Fibroblast of upper back skin (primary cell): Measurements from ENCODE around the gene ERBB4.
A peak's percentile ranks its signal among the peaks of the same experiment; 100 is the strongest.

Experiments
- DNase-seq: peaks from one replicate; pipeline ENCODE4 v3.0.0-alpha.2; 2013

ERBB4 gene

DNA sequence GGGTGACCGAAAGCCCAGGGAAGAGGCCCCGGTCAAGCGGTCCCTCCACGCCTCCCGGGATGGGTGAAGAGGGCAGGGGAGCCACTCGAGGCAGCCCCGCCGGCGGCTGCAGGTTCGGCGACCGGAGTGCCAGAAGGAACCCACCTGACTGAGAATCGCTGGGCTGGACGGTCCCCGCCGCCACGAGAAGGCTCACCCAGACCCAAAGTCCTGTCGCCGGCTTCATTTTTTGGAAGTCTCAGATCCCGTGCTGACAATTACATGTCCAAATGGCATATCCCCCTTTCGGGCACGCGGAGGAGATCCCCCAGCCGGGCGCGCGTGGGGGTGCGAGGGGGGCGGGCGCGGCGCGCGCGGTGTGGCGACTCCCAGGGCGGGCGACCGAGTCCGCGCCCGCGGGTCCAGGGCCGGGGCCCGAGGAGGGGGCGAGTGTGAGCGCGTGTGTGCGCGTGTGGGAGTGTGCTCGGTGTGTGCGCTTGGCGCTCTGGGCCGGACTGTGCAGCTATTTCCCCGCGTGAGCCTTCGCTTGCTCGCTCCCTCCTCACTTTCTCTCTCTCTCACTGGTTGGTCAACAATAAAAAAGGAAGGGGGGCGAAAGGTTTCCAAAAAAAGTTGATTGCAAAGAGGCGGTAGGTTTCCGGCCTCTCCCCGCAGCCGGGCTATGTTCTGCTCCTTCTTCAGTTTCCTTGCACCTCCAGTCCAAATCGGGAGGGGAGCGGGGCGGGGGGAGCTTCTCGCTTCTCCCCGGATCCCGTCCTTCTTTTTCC, at the start of gene ERBB4:
Gene ERBB4 (minus strand): TSS at position 498 of the 767 bp plus-strand sequence. CDS start 272 bp downstream, at position 226.
- DNase-seq = no peak

DNA sequence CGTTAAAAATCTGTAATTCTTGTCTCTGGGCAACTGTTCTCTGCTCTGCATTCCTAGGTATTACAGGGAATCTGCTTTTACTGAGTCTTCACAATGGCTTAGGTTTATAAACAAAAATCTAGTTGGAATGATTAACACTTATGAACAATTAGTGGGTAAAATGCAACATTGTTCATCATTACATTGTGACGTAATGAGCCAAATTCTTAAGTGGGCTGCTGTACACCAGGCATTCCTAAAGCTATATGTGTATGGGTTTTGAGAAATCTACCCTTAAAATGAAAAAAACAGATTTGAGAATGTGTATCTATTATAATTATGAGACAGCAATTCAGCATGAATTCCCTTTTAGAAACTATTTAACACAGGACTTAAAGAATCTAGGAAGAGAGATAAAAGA, 41.5 kb upstream of the ERBB4 start:
- no peak for DNase-seq

DNA sequence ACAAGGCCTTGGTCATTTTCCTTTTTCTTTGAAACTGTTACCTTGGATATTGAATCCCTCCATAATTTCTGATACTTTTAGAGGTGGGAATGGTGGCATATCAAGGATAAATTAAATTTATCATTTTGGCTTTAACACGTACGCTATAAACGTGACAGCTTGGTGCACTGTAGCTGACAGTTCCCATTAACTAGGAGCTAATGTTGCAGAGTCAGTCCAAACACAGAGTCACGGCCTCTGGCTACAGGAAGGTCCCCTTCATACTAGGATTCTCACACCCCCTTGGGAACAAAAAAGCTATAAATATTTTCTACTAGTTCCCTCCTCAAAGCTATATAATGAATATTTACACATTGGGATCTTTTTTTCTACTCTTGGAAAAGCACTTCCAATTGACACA, 17.7 kb upstream of the ERBB4 start:
- DNase-seq = no peak

DNA sequence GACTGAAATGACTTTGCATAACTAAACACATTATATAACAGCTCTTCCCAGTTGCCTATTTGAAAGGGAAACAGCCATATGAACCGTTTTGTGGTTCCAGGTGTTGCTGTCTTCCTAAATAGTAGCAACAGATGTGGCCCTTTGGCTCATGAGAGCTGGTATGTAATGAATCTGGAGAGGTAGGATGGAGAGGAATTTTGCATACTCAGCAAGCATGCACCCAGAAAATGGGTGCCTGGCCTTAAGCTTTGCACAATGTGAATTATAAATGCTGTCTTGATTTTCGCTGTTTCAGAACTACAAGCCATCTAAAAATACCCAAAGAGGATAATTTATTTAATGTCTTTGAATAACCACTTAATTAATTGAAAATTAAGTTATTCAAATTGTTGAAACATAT, 15.6 kb upstream of the ERBB4 start:
- no peak for DNase-seq

DNA sequence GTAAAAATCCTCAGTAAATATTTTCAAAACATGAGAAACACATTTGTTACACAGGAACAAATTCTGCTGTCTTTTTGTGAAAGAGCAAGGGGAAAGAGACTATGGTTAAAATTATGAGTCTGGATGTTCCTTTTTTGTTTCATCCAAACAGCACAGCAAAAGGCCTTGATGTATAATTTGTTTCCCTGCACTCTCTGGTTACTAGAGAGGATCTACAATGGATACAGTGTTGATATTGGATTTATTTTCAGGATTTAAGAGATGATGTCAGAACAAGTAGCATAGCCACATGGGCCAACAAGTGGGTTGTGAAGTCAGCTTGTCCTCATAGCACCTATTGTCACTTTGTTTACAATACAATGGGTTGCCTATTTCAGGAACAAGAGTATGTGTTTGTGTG, 11.3 kb upstream of the ERBB4 start:
- no peak for DNase-seq

DNA sequence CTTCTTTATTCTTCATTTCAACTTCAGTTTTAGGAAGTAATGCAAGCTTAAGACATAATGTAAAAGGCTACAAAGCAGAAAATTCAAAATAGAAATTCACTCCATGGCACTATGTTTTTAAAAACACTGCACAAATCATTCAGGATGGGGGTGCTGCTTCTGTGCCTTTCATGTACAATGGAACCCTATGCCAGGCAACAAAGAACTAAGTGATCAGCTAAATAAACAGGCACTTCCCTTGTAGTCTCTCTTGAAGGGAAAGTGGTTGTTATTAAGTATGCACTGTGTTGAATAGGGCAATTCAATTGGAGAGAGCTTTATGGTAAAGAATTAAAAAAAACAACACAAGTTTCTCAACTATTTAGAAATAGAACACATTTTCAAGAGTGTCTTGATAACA, 10.9 kb upstream of the ERBB4 start:
- no peak for DNase-seq

DNA sequence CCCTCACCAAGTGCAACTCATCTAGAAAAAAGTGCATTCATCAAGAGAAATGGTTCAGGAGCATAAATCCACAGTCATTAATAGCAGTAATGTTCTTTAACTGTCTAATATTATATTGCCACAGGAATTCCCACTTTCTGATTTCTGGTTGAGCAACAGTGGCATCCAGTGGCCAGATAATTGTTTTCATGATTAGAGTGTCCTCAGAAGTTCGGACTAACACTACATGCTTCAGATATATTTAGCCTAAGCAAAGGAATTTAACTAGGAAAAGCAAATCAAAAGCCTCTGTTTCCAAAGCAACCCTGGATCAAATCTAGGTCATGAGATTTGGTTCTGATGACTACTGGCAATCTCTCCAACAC, 9.8 kb upstream of the ERBB4 start:
- peak; percentile 27 for DNase-seq

DNA sequence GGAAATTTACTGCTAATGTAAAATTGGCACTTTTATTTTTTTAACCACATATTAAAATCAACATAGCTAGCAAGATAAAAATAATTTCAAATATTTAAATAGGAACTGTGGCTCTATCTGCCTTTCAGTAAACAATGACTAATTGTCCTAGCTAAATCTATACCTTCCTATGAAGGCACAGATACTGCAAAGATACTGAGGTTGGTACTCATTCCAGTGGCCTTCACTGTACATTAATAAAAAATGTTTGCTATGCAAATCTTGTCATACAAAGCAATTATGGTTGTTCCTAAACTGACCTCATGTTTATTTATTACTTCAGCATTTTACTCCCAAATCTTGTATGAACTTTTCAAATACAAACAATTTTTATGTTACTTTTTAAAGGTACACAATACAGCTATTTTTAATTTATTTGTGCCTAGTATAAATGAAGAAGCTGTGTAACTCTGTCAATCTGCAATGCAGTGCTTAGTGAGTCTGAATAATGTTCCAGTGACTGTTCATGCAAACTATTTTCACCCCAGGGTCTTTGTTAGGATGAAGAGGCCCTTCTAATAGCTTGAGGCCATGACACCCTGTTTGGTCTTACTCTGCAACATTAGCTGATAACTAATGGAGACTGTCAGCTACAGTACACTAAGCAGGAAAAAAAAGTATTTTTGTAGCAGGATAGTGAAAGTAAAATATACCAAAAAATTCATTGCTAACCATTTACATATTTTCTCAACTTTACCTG, 9.3 kb upstream of the ERBB4 start:
- DNase-seq = no peak

DNA sequence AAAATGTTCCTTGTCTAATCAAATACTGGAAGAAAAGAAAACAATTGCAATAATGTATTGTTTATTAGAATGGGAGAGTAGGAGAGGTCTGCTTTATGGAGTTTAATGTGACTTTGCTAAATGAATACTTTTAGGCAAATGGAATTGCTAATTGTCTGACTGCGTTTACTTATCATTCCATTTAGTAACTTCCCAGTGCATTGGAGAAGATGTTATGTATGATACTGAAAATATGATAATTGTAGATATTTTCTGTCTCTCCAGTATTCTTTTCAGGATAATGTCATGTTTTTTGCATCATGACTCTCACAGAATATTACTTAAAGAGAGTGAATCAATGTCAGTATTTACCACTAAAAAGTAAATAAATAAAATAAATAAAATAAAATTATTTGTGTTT, 8.1 kb upstream of the ERBB4 start:
- DNase-seq = no peak

DNA sequence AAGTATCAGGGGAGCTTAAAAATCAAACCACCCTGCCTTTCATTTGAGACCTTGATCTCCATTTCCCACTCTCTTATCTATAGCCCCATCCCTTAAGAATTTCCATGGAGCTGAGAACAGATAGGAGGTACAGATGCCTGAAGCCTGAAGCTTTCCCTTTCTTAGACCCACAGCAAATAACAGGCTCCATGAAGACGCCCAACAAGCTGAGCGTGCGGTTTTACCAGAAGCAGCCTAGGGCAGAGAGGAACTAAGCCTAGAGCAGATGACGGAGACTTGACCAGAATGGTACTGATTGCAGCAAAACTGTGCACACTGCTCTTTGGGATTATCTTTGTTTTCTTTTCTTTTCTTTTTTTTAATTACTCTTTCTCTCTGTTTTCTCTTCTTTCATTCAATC, 1.7 kb upstream of the ERBB4 start:
- no peak for DNase-seq

DNA sequence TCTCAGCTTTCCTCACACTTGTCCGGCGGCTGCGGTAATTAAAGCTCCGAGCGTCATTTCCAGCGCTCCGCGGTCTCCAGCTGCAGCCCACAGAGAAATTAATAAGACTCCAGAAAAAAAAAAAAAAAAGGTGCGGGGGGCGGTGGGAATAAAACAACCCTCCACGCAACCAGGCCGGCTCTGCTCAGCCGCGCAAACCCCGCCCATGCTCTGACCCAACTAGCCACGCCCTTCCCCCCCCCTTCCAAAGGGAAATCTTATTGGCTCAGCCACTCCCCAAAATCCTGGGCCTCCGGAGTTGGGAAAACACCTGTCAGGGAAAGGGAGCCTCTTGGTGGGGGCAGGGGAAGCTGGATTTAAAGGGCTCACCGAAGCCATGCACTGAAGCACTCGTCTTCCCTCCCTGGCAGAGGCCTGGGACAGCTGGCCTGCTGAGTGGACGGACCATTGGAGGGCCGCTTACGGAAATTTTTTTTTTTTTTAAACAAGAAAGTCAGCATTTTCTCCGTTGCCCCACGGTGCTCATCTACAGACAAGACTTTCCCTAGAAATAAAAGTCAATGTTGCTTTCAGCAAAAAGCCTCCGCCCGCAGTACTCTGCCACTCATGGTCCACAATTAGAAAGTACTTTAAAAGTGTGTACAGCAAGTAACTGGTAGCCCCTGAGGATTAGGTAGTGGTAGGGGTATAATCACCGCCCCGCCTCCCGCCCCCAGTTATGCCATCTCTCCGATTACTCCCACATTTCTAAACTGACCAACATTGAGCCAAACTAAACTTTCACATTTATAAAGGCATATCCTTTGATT, 674 bp upstream of the ERBB4 start:
- DNase-seq = no peak

DNA sequence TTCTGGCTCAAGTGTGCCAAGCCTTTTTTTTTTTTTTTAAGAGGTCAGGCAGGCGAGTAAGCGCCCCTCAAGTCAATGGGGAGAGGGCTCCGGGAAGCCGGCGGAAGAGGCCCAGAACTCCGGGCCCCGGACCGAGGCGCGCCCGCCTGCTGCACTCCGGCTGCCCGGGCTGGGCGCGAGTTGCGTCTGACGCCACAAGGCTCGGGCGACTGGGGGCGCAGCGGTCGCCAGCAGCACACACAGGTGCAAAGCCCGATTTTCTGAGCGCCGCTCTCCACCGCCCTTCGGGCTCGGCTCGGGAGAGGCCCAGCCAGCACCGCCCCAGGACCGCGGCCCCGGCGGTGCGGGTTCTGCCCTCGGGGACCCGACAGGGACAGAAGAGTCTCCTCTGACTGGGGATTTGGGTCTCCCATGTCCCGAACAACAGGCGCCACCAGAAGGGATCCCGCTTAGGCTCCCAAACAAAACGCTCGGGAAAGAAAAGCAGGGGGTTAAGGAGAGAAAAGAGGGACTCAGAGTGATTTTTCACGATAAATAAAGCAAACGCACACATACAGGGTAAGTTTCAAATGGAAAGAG, 787 bp downstream of the ERBB4 start:
- DNase-seq = no peak

DNA sequence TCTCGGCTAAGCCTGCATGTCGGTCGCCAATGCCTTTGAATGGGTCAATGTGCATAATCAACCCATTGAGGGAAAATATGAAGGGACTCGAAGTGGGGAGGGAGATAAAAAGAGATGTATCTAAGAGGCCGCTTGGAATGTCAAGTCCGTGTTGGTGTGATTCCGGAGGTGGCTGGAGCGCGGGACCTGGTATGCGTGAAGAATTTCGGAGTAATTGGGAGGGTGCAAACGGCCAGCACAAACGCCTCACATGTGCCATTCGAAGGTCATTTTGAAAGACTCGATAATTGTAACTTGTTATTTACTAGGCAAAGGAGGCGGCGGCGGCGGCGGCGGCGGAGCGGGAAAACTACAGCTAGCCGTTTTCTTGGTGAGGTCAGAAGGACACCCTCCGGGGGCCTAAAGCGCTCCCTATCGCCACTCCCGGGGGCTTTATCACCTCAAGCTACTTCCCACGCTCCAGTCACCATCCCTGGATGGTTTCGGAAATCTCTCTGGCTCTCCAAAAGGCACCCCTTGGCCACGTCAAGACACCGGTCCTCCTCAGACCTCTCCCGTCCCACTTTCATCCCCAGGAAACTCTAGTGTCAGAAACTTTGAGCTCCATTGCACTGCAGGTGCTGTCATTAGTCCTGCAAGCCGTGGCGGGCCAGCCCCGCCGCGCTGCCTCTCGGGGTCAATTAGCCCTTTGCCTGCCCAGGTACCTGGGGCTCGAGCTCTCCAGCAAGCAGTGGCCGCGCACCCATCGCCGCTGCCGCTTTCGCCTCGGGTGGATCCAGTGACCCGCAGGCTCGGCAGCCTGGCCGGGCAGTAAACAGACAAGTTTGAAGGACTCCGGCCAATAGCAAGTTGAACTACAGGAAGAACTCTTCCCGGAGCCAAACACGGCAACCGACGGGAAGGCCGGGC, 1.5 kb downstream of the ERBB4 start:
- DNase-seq = no peak

DNA sequence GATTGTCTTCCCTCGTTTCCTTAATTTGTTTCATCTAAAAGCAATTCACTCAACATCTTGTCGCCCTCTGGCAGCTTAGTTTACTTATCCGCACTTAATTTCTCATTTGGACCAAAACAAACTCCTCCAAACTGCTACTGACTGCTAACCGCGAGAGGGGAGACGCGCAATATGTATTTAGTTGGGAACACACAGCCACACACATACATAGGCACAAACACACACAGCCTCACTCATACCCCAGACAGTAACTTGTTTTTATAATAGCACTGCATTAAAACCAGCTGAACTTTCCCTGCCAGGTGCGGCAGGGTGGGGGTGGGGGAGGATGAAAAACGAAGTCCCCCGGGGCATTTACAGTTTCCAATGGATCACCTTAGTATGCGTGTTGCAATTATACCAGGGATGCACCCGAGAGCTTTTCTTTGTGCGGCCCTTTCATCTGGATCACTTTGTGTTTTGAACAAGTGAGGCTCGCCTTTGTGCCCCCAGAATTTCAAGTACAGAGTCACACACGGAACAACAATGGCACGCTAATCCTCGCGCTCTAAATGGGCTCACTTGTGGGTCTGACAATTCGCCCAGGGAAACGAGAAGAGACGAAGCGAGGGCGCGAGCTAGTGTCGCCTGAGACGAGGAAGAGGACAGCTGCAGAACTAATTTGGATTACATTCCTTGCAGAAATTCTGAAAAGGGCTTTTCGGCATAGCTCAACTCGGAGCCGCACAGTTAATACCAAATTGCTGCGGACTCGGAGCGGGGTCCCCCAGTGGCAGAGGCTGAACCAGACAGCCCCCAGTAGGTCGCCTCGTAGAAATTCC, 2.4 kb downstream of the ERBB4 start:
- DNase-seq = no peak

DNA sequence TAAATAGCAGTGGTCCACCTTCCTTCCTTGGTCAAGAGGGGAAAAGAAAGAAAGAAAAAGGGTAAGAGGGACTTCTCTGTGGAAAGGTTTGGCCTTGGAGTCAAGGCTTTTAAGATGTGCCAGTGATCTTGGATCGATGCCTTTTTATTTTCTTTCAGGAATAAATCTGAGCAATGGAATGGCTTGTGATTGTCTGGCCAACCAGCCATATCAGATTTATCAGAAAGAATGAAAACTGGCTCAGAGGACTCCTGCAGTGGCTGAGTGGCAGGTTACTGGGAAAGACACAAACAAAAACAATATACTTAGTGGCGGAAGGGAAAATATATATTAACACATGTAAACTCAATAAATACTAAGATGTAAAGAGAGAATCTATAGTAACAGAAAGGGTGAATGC, 4.3 kb downstream of the ERBB4 start:
- no peak for DNase-seq

DNA sequence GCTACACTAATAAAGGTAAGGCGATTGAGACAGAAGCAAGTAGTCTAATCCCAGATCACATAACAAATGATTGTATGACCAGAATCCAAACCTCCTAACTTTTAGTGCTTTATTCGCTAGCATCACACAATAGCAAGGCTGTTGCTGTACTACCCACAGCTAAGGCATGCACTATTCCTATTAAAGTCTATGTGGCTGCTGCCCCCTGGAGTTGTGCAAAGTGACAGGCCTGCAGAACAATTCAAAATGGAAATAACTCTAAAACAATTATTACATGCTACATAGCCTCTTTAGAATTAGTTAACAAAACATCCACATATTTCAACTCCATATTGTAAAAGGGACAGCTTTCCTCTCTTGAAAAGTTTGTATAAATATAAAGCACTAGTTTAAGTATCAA, 6.0 kb downstream of the ERBB4 start:
- no peak for DNase-seq

DNA sequence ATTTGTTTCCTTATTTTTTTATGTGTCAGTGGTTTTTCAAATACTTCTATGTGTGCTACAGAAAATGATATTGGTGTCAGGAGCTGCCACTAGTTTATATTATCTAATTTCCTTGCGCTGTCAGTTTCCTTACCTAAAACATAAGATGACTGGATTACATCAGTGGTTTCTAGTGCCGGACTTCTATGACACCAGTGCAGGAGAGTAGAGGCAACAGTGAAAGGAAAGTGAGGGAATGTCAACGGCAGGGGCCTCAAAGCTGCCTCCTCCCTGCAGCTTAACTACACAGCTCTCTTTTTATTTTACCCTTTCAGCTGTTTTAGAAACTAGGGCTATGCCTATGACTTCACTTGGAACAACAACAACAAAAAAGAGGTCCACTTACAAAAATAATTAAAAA, 6.5 kb downstream of the ERBB4 start:
- no peak for DNase-seq

DNA sequence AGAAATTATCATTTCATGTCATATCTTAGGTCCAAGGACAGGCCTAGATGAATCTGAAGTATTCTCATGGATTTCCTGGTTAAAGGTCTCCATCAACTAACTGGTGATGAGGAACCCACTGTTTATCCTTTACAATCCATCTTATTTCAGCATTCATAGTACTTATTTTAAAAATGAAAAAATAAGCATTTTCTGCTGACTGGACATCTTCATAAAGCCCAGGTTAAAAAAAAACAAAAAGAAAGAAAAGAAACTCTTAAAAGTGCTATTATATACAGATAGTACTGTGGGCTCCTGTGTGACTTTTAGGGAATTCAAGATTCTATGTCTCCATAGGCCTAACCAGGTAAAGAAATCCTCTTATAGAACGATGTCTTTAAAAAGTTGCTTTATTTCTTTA, 7.1 kb downstream of the ERBB4 start:
- no peak for DNase-seq

DNA sequence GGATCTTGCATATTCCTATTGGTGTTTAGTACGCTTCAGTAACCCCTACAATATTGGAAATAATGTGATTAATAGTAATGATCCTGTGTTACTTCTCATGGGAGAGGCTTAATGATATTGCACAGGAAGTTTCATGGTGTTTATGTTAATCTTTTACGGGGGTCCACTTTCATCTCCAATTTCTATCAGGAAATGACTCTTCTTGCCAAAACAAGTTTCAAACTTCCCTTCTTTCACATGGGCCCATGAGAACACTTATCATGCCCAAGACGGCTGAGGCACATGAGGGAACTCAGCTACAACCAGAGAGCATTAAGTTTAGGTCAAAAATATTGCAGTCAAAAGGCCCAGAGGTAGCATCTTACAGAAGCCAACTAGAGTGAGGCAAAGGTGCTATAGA, 7.6 kb downstream of the ERBB4 start:
- no peak for DNase-seq

DNA sequence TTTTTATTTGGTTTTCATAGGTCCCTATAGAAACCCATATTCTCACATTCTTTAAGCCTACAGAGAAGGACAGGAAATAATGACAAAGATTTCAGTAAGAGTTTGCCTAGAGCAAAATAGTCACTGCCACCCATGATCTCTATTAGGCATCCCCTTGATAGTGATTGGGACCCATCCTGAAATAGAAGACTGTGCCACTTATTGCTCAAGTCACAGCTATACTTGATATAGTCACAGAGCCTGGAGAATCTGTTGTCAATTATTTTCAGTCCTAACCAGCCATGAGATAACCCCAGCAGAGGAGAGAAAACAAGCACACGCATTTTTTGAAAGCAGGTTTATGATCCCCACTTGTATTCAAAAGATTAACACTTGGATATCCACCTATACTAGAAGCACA, 8.2 kb downstream of the ERBB4 start:
- no peak for DNase-seq

DNA sequence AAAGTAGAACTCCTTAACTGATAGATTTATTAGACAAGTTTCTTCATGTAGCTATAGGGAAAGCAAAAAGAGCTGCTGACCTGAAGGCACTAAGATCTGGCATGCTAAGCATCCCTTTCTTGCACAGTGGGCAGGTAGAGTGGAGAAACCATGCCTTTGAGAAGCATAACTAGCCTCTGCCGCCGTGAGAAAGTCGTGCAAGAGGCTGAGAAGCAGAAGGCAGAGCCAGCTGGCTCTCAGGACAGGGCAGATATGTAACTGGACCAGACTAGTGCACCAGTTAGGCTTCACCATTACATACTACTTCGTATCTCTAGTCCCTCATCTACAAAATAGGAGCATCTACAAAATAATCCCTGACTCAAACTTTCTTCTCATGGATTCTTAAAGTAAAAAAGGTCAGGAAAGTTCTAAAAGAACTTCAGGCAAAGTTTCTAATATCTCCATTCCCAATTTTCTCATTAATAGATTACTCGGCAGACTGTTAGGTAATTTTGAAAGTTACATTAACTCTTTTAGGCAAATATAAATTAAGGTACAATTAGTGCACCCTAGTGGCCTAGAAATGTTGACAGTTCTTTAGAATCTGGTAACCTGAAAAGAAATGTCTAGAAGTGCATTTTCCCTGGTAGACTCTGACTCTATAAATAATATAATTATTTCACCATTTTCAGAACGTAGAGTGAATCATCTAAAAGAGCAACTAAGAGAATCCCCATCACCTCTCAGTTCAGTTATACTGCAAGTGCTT, 10.3 kb downstream of the ERBB4 start:
- DNase-seq = no peak
